Glutamatergic neuron (in vitro differentiated cells): ENCODE results near the gene TMEM114. TPM values are rescaled to one million over a fixed set of nuclear protein-coding genes. Genes with fewer than 3 reads are reported as not detected.

Experiments used
- DNase-seq: peaks from one replicate; pipeline ENCODE4 v3.0.0; 2022
- H3K27ac Mint-ChIP-seq: one replicate; pipeline ENCODE4 v1.8.0; 2020; ENCODE audit warnings: mild to moderate bottlenecking, mixed read lengths, inconsistent platforms; ENCODE audit not compliant: unreplicated experiment
- H3K27me3 Mint-ChIP-seq: one replicate; pipeline ENCODE4 v1.8.0; 2020; ENCODE audit warnings: mild to moderate bottlenecking, moderate library complexity, mixed read lengths, inconsistent platforms; ENCODE audit not compliant: unreplicated experiment
- H3K36me3 Mint-ChIP-seq: one replicate; pipeline ENCODE4 v1.8.0; 2020; ENCODE audit warnings: mild to moderate bottlenecking, mixed read lengths, inconsistent platforms; ENCODE audit not compliant: unreplicated experiment
- H3K4me1 Mint-ChIP-seq: one replicate; pipeline ENCODE4 v1.8.0; 2020; ENCODE audit warnings: mild to moderate bottlenecking, low read depth, mixed read lengths, inconsistent platforms; ENCODE audit not compliant: unreplicated experiment
- H3K4me3 Mint-ChIP-seq: one replicate; pipeline ENCODE4 v1.8.0; 2020; ENCODE audit warnings: mild to moderate bottlenecking, mixed read lengths, inconsistent platforms; ENCODE audit not compliant: unreplicated experiment
- H3K9me3 Mint-ChIP-seq: one replicate; pipeline ENCODE4 v1.8.0; 2020; ENCODE audit warnings: mild to moderate bottlenecking, moderate library complexity, mixed read lengths, inconsistent platforms; ENCODE audit not compliant: unreplicated experiment
- CTCF ChIP-seq: fragments of 200-600 bp; sonication (generic); IDR thresholded peaks from one replicate; pipeline ENCODE4 v1.5.0; 2021; ENCODE audit not compliant: partially characterized antibody, unreplicated experiment
- total RNA-seq: library from RNA; stranded (reverse); fragmentation: NEBNext Ultra II Directional; extraction: Animal tissue kit (Norgen Biotek cat#: 25700); gene quantifications from one replicate; pipeline ENCODE4 v1.2.1, GENCODE V29; 2021; ENCODE audit not compliant: unreplicated experiment

TMEM114 gene
- total RNA-seq, 1 donor from 2014 or later, result not detected

- Mint-ChIP-seq H3K36me3 (no peaks in the 10 kb centered on the region), H3K4me1 (no peaks in the 10 kb centered on the region), H3K9me3 (peaks cover 4% of the 10 kb centered on the region), H3K27ac (no peak overlapping the region), H3K27me3 (peaks cover 4% of the 10 kb centered on the region), H3K4me3 (no peak overlapping the region)
- DNase-seq, result no peak
- TF ChIP-seq CTCF, result no peak
These were observed 20.8 kb upstream of the TMEM114 start for GRCh38 chr16:8611122-8611521.

GRCh38 chr16:8607214-8607613 lies 16.9 kb upstream of the TMEM114 start:
- Mint-ChIP-seq H3K36me3 (no peaks in the 10 kb centered on the region), H3K4me3 (no peak overlapping the region), H3K27me3 (peaks cover 4% of the 10 kb centered on the region), H3K9me3 (peaks cover 4% of the 10 kb centered on the region), H3K27ac (no peak overlapping the region), H3K4me1 (no peaks in the 10 kb centered on the region)
- no peak for DNase-seq
- TF ChIP-seq CTCF, result no peak

GRCh38 chr16:8605554-8605953 lies 15.2 kb upstream of the TMEM114 start:
- no peak for DNase-seq
- Mint-ChIP-seq H3K36me3 (no peaks in the 10 kb centered on the region), H3K27ac (no peak overlapping the region), H3K4me3 (no peak overlapping the region), H3K27me3 (peaks cover 4% of the 10 kb centered on the region), H3K4me1 (no peaks in the 10 kb centered on the region), H3K9me3 (peaks cover 2% of the 10 kb centered on the region)
- TF ChIP-seq CTCF, result no peak

- Mint-ChIP-seq H3K4me1 (no peaks in the 10 kb centered on the region), H3K27me3 (peaks cover 4% of the 10 kb centered on the region), H3K9me3 (peaks cover 4% of the 10 kb centered on the region), H3K27ac (no peak overlapping the region), H3K36me3 (peaks cover 4% of the 10 kb centered on the region), H3K4me3 (no peak overlapping the region)
- TF ChIP-seq CTCF, result no peak
- DNase-seq, result no peak
These were observed 9.9 kb upstream of the TMEM114 start for GRCh38 chr16:8600144-8600775.

GRCh38 chr16:8596581-8596980 lies 6.3 kb upstream of the TMEM114 start:
- peaks cover 4% of the 10 kb centered on the region for H3K36me3 Mint-ChIP-seq
- no peak for TF ChIP-seq CTCF
- no peak overlapping the region for H3K27ac Mint-ChIP-seq
- no peak overlapping the region for H3K4me3 Mint-ChIP-seq
- H3K27me3 Mint-ChIP-seq, result peaks cover 2% of the 10 kb centered on the region
- peaks cover 8% of the 10 kb centered on the region for H3K9me3 Mint-ChIP-seq
- no peak for DNase-seq
- H3K4me1 Mint-ChIP-seq, result no peaks in the 10 kb centered on the region
